Embryonic facial prominence (tissue), 1 donor: ENCODE data around the gene PHLPP1.
A peak's percentile ranks its signal among the peaks of the same experiment; 100 is the strongest.

ENCODE experiments used
- DNase-seq: peaks from one replicate; pipeline ENCODE4 v3.0.0-alpha.2; 2016; ENCODE audit errors: extremely low spot score

The PHLPP1 gene

GRCh38 chr18:63004466-63005089 is 289.2 kb downstream of the PHLPP1 start:
- no peak for DNase-seq

- DNase-seq, result no peak
Observed at GRCh38 chr18:63005306-63005705, 290.0 kb downstream of the PHLPP1 start.

GRCh38 chr18:63007231-63007630 is 291.9 kb downstream of the PHLPP1 start:
- DNase-seq, result no peak

- DNase-seq, result peak; percentile 71
Observed at GRCh38 chr18:63016270-63016669, 300.9 kb downstream of the PHLPP1 start.

GRCh38 chr18:63017076-63017475 is 301.7 kb downstream of the PHLPP1 start:
- no peak for DNase-seq

GRCh38 chr18:63017977-63018376 is 302.6 kb downstream of the PHLPP1 start:
- DNase-seq, result no peak

- DNase-seq, result no peak
Observed at GRCh38 chr18:63022429-63023022, 307.2 kb downstream of the PHLPP1 start.

- DNase-seq, result peak; percentile 14
Observed at GRCh38 chr18:63025251-63026090, 310.1 kb downstream of the PHLPP1 start.

- DNase-seq, result no peak
Observed at GRCh38 chr18:63028380-63028779, 313.0 kb downstream of the PHLPP1 start.
